HFFc6 (cell line): ENCODE data around the gene SRSF10. TPM values are rescaled to one million over a fixed set of nuclear protein-coding genes. Genes with fewer than 3 reads are reported as not detected.
"Not testable (repeated sequence)": the region's sequence is repeated elsewhere in the genome, so short reads cannot be mapped to it uniquely, and the experiment has no call there.

Experiments
- DNase-seq: peaks from one replicate; pipeline ENCODE4 v3.0.0-alpha.2; 2018
- H3K27ac Mint-ChIP-seq: 2 replicates; pipeline ENCODE4 v1.8.0; 2020; ENCODE audit warnings: mild to moderate bottlenecking, mixed read lengths
- H3K27me3 Mint-ChIP-seq: 2 replicates; pipeline ENCODE4 v1.8.0; 2021; ENCODE audit warnings: mild to moderate bottlenecking, moderate library complexity, mixed read lengths; ENCODE audit not compliant: insufficient read depth
- H3K36me3 Mint-ChIP-seq: 2 replicates; pipeline ENCODE4 v1.8.0; 2021; ENCODE audit warnings: low read depth, mixed read lengths
- H3K4me1 Mint-ChIP-seq: 2 replicates; pipeline ENCODE4 v1.8.0; 2020; ENCODE audit warnings: low read depth, mixed read lengths
- H3K4me3 Mint-ChIP-seq: 2 replicates; pipeline ENCODE4 v1.8.0; 2020; ENCODE audit warnings: mild to moderate bottlenecking, moderate library complexity, mixed read lengths
- H3K9me3 Mint-ChIP-seq: 2 replicates; pipeline ENCODE4 v1.8.0; 2020; ENCODE audit warnings: mild to moderate bottlenecking, mixed read lengths
- total RNA-seq, 6 experiments: library from RNA; stranded (reverse); fragmentation: NEBNext Ultra II Directional; extraction: Animal tissue kit (Norgen Biotek cat#: 25700); gene quantifications; 2 replicates in 1 of 6; 3 replicates in 5 of 6; pipeline ENCODE4 v1.2.3, GENCODE V29; 2021
- TF ChIP-seq, protein P1 (sequence below): fragments of 200-600 bp; sonication (generic); IDR thresholded peaks from 2 replicates; pipeline ENCODE4 v1.5.0; 2021; ENCODE audit warnings: antibody characterized with exemption, mild to moderate bottlenecking

The SRSF10 gene
- total RNA-seq, 6 experiments from 2014 or later = 84.5 to 100 (median 94.8) TPM

- H3K4me3 Mint-ChIP-seq = no peak overlapping the region
- no peaks in the 10 kb centered on the region; the same call in 1 of the 2 replicates for H3K27me3 Mint-ChIP-seq
- no peaks in the 10 kb centered on the region for H3K9me3 Mint-ChIP-seq
- H3K36me3 Mint-ChIP-seq = no peaks in the 10 kb centered on the region
- no peak for DNase-seq
- H3K27ac Mint-ChIP-seq = no peak overlapping the region
- H3K4me1 Mint-ChIP-seq = peaks cover 20% of the 10 kb centered on the region
- TF ChIP-seq, protein P1, sequence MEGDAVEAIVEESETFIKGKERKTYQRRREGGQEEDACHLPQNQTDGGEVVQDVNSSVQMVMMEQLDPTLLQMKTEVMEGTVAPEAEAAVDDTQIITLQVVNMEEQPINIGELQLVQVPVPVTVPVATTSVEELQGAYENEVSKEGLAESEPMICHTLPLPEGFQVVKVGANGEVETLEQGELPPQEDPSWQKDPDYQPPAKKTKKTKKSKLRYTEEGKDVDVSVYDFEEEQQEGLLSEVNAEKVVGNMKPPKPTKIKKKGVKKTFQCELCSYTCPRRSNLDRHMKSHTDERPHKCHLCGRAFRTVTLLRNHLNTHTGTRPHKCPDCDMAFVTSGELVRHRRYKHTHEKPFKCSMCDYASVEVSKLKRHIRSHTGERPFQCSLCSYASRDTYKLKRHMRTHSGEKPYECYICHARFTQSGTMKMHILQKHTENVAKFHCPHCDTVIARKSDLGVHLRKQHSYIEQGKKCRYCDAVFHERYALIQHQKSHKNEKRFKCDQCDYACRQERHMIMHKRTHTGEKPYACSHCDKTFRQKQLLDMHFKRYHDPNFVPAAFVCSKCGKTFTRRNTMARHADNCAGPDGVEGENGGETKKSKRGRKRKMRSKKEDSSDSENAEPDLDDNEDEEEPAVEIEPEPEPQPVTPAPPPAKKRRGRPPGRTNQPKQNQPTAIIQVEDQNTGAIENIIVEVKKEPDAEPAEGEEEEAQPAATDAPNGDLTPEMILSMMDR = no peak
Measured at GRCh38 chr1:23995431-23995837, 15.3 kb upstream of the SRSF10 start.

DNA sequence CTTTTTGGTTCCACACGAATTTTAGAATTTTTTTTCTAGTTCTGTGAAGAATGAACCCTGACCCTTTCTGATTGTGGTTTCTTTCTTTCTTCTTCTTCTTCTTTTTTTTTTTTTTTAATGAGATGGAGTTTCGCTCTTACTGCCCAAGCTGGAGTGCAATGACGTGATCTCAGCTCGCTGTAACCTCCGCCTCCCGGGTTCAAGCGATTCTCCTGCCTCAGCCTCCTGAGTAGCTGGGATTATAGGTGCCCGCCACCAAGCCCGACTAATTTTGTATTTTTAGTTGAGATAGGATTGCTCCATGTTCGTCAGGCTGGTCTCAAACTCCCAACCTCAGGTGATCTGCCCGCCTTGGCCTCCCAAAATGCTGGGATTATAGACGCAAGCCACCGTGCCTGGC, 11.9 kb upstream of the SRSF10 start:
- H3K9me3 Mint-ChIP-seq, H3K4me1 Mint-ChIP-seq, H3K27ac Mint-ChIP-seq, DNase-seq, H3K36me3 Mint-ChIP-seq, H3K27me3 Mint-ChIP-seq, H3K4me3 Mint-ChIP-seq: not testable (repeated sequence)

GRCh38 chr1:23989263-23989662, 9.1 kb upstream of the SRSF10 start:
- TF ChIP-seq, protein P1 = no peak
- no peaks in the 10 kb centered on the region; the same call in 1 of the 2 replicates for H3K27me3 Mint-ChIP-seq
- H3K4me3 Mint-ChIP-seq = no peak overlapping the region
- no peak overlapping the region for H3K27ac Mint-ChIP-seq
- no peaks in the 10 kb centered on the region for H3K9me3 Mint-ChIP-seq
- peaks cover 7% of the 10 kb centered on the region for H3K4me1 Mint-ChIP-seq
- H3K36me3 Mint-ChIP-seq = no peaks in the 10 kb centered on the region
- DNase-seq = no peak

- H3K9me3 Mint-ChIP-seq, H3K27me3 Mint-ChIP-seq, DNase-seq, H3K27ac Mint-ChIP-seq, H3K36me3 Mint-ChIP-seq, H3K4me3 Mint-ChIP-seq: not testable (repeated sequence)
- H3K4me1 Mint-ChIP-seq = peaks cover 13% of the 10 kb centered on the region
Measured at GRCh38 chr1:23987038-23987437, 6.9 kb upstream of the SRSF10 start.

DNA sequence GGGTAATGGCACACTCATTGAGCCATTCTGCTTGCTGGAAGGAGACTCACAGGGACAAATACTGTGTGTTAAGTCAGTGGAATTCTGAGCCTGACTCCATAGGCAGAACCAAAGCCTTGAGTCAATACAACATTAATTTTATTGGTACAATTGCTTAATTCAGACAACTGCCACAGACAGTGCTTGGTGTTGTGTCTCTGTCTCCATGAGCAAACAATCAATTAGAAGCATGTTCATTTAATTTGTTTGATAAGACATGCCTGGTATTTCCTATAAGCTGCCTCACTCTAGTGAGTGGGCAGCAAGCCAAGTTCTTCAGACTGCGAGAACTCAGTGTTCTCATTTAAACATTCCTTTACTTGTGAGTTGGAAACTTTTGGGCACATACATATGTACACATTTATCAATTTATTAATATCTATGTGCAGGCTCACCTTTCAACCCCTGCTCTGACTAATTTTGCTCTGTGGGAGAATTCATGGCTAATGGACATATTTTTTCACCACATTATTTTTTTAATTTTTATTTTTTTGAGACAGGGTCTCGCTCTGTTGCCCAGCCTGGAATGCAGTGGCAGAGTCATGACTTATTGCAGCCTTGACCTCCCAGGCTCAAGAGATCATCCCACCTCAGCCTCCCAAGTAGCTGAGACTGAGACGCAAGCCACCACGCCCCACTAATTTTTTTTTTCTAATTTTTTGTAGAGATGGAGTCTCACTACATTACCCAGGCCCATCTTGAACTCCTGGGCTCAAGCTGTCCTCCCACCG, 4.5 kb upstream of the SRSF10 start:
- peak; percentile 27 for DNase-seq
- no peaks in the 10 kb centered on the region; the same call in 1 of the 2 replicates for H3K27me3 Mint-ChIP-seq
- H3K9me3 Mint-ChIP-seq = no peaks in the 10 kb centered on the region
- H3K4me3 Mint-ChIP-seq = no peak overlapping the region
- H3K36me3 Mint-ChIP-seq = peaks cover 2% of the 10 kb centered on the region
- TF ChIP-seq, protein P1 = no peak
- peak overlapping the region; percentile 52; the same call in 1 of the 2 replicates for H3K27ac Mint-ChIP-seq
- peaks cover 22% of the 10 kb centered on the region for H3K4me1 Mint-ChIP-seq

- Mint-ChIP-seq H3K4me3 (peak overlapping the region; percentile 94), H3K4me1 (peaks cover 53% of the 10 kb centered on the region), H3K27ac (peak overlapping the region; percentile 95), H3K27me3 (no peaks in the 10 kb centered on the region; the same call in 1 of the 2 replicates), H3K9me3 (no peaks in the 10 kb centered on the region), H3K36me3 (peaks cover 26% of the 10 kb centered on the region)
- TF ChIP-seq, protein P1 = no peak
- DNase-seq = no peak
Measured at GRCh38 chr1:23980728-23981070, 572 bp upstream of the SRSF10 start.
